DND-41 (cell line): ENCODE measurements around the gene RTF1.

Experiments used
- ATAC-seq: fragments of 200-7000 bp; cut with Tn5 transposase; 3 replicates; pipeline ENCODE4 v1.9.1; 2021; ENCODE audit warnings: low read depth; ENCODE audit not compliant: insufficient read depth
- DNase-seq: peaks from one replicate; pipeline ENCODE4 v3.0.0-alpha.2; 2020
- H2AFZ ChIP-seq: 2 replicates; pipeline ENCODE4 v1.6.0; 2012; ENCODE audit warnings: low read depth, low read length
- H3K27ac ChIP-seq: 2 replicates; pipeline ENCODE4 v1.5.1; 2012; ENCODE audit warnings: low read length, inconsistent platforms
- H3K27me3 ChIP-seq: fragments of 200-600 bp; sonication (generic); 2 replicates; pipeline ENCODE4 v1.6.0; 2012; ENCODE audit warnings: low read length, mild to moderate bottlenecking, inconsistent platforms; ENCODE audit not compliant: insufficient read depth, poor library complexity
- H3K36me3 ChIP-seq: 2 replicates; pipeline ENCODE4 v1.5.1; 2012; ENCODE audit warnings: low read length, inconsistent platforms; ENCODE audit not compliant: insufficient read depth
- H3K4me1 ChIP-seq: 2 replicates; pipeline ENCODE4 v1.5.1; 2012; ENCODE audit warnings: mild to moderate bottlenecking, low read length; ENCODE audit not compliant: insufficient read depth
- H3K4me2 ChIP-seq: 2 replicates; pipeline ENCODE4 v1.6.0; 2012; ENCODE audit warnings: mild to moderate bottlenecking, moderate library complexity, low read length, inconsistent platforms; ENCODE audit not compliant: insufficient read depth
- H3K4me3 ChIP-seq, 2 experiments: fragments of 200-600 bp in 1 of 2; shearing (Covaris generic) in 1 of 2; 2 replicates each; pipeline ENCODE4 v1.5.1; 2012 to 2016; ENCODE audit warnings: inconsistent platforms in 2 of 2, low read length in 2 of 2, mild to moderate bottlenecking in 2 of 2, low read depth in 1 of 2, moderate library complexity in 1 of 2
- H3K79me2 ChIP-seq: 2 replicates; pipeline ENCODE4 v1.6.0; 2012; ENCODE audit warnings: low read length, inconsistent platforms; ENCODE audit not compliant: insufficient read depth
- H3K9ac ChIP-seq: 2 replicates; pipeline ENCODE4 v1.6.0; 2012; ENCODE audit warnings: low read depth, mild to moderate bottlenecking, inconsistent platforms, low read length, moderate library complexity
- H3K9me3 ChIP-seq: 2 replicates; pipeline ENCODE4 v1.5.1; 2012; ENCODE audit warnings: low read length, moderate library complexity, mild to moderate bottlenecking, inconsistent platforms; ENCODE audit not compliant: insufficient read depth, severe bottlenecking
- H4K20me1 ChIP-seq: 2 replicates; pipeline ENCODE4 v1.6.0; 2012; ENCODE audit warnings: low read length; ENCODE audit not compliant: insufficient read depth
- CTCF ChIP-seq: IDR thresholded peaks from 2 replicates; pipeline ENCODE4 v1.5.1; 2012; ENCODE audit warnings: borderline replicate concordance, low read length, moderate library complexity, mild to moderate bottlenecking; ENCODE audit not compliant: poor library complexity, severe bottlenecking; ENCODE audit errors: extremely low read depth
- EZH2 ChIP-seq: IDR thresholded peaks from 3 replicates; pipeline ENCODE4 v1.6.1; 2012; ENCODE audit warnings: borderline replicate concordance, low read depth, mild to moderate bottlenecking, moderate library complexity, low read length, inconsistent platforms; ENCODE audit not compliant: severe bottlenecking

RTF1 gene

GRCh38 chr15:41401904-41402267, 15.0 kb upstream of the RTF1 start:
- Histone ChIP-seq H3K27me3 (no peaks in the 10 kb centered on the region), H3K4me3 (peak overlapping the region; percentile 30 to 68)
- DNase-seq, result no peak

GRCh38 chr15:41407341-41407740, 9.6 kb upstream of the RTF1 start:
- Histone ChIP-seq H3K4me2 (no peak overlapping the region), H3K27ac (no peak overlapping the region), H3K9me3 (no peaks in the 10 kb centered on the region), H3K36me3 (no peaks in the 10 kb centered on the region), H3K9ac (no peak overlapping the region), H4K20me1 (no peaks in the 10 kb centered on the region), H3K4me3 (no peak overlapping the region), H2AFZ (no peak overlapping the region), H3K79me2 (peaks cover 7% of the 10 kb centered on the region), H3K27me3 (no peaks in the 10 kb centered on the region), H3K4me1 (peaks cover 10% of the 10 kb centered on the region)
- no peak for TF ChIP-seq EZH2
- TF ChIP-seq CTCF, result no peak
- DNase-seq (no peak), ATAC-seq (no peak)

More at GRCh38 chr15:41401904-41402267, 15.0 kb upstream of the RTF1 start:
- Histone ChIP-seq H2AFZ (peak overlapping the region; percentile 91), H3K9me3 (no peaks in the 10 kb centered on the region), H3K4me2 (peak overlapping the region; percentile 92), H3K9ac (peak overlapping the region; percentile 64), H3K36me3 (peaks cover under 1% of the 10 kb centered on the region; the same call in 1 of the 2 replicates), H3K27ac (peak overlapping the region; percentile 75), H3K79me2 (peaks cover 22% of the 10 kb centered on the region), H4K20me1 (no peaks in the 10 kb centered on the region), H3K4me1 (peaks cover 21% of the 10 kb centered on the region)
- TF ChIP-seq EZH2, result no peak
- no peak for TF ChIP-seq CTCF
- no peak for ATAC-seq

GRCh38 chr15:41408234-41408641, 8.7 kb upstream of the RTF1 start:
- ATAC-seq, result no peak

More at GRCh38 chr15:41408234-41408641, 8.7 kb upstream of the RTF1 start:
- Histone ChIP-seq H3K36me3 (no peaks in the 10 kb centered on the region), H3K4me1 (peaks cover 6% of the 10 kb centered on the region), H3K9ac (no peak overlapping the region), H3K4me2 (no peak overlapping the region), H2AFZ (no peak overlapping the region), H3K27me3 (no peaks in the 10 kb centered on the region), H4K20me1 (no peaks in the 10 kb centered on the region), H3K4me3 (no peak overlapping the region), H3K79me2 (peaks cover 3% of the 10 kb centered on the region; the same call in 1 of the 2 replicates), H3K27ac (no peak overlapping the region), H3K9me3 (no peaks in the 10 kb centered on the region)
- no peak for TF ChIP-seq CTCF
- no peak for TF ChIP-seq EZH2
- no peak for DNase-seq
